Neural cell (in vitro differentiated cells): Measurements from ENCODE around the gene NEIL1.

Source experiments
- CTCF ChIP-seq: fragments of 450-650 bp; IDR thresholded peaks from 2 replicates; pipeline ENCODE4 v1.5.1; 2014; ENCODE audit warnings: antibody characterized with exemption, mild to moderate bottlenecking, moderate library complexity; ENCODE audit not compliant: poor library complexity, severe bottlenecking
- EP300 ChIP-seq: fragments of 450-650 bp; conservative IDR thresholded peaks from 2 replicates; pipeline ENCODE4 v1.6.1; 2014; ENCODE audit warnings: antibody characterized with exemption, mild to moderate bottlenecking, moderate library complexity; ENCODE audit not compliant: poor library complexity, severe bottlenecking
- EZH2 ChIP-seq: fragments of 200-600, 300-800 bp; shearing (Covaris generic), sonication (generic); IDR thresholded peaks from 2 replicates; pipeline ENCODE4 v1.6.1; 2014; ENCODE audit warnings: antibody characterized with exemption, low read length, borderline replicate concordance, mild to moderate bottlenecking; ENCODE audit not compliant: insufficient read depth, poor library complexity, severe bottlenecking
- POLR2AphosphoS5 ChIP-seq: IDR thresholded peaks from 2 replicates; pipeline ENCODE4 v1.6.1; 2012
- TAF1 ChIP-seq: IDR thresholded peaks from 2 replicates; pipeline ENCODE4 v1.6.1; 2012; ENCODE audit warnings: low read depth

- no peak for TF ChIP-seq EZH2
- TF ChIP-seq CTCF, result no peak
- no peak for TF ChIP-seq POLR2AphosphoS5
- TF ChIP-seq EP300, result no peak
- TF ChIP-seq TAF1, result no peak
Observed at GRCh38 chr15:75366163-75366562, 19.3 kb downstream of the NEIL1 start.
